HUES64 (cell line): ENCODE measurements around the gene THSD4.
A peak's percentile ranks its signal among the peaks of the same experiment; 100 is the strongest.

ENCODE experiments used
- H3K27ac ChIP-seq: 2 replicates; pipeline ENCODE4 v1.7.0; 2013; ENCODE audit warnings: low read depth, low read length, inconsistent platforms
- H3K27me3 ChIP-seq: 2 replicates; pipeline ENCODE4 v1.6.1; 2013; ENCODE audit warnings: mild to moderate bottlenecking, low read length; ENCODE audit not compliant: insufficient read depth
- H3K36me3 ChIP-seq: 2 replicates; pipeline ENCODE4 v1.6.1; 2013; ENCODE audit warnings: mild to moderate bottlenecking, low read length; ENCODE audit not compliant: insufficient read depth
- H3K4me1 ChIP-seq: 2 replicates; pipeline ENCODE4 v1.6.1; 2013; ENCODE audit warnings: mild to moderate bottlenecking, low read length, moderate library complexity; ENCODE audit not compliant: insufficient read depth
- H3K4me3 ChIP-seq: 2 replicates; pipeline ENCODE4 v1.5.1; 2013; ENCODE audit warnings: mild to moderate bottlenecking, low read length, moderate library complexity
- H3K9ac ChIP-seq: 2 replicates; pipeline ENCODE4 v1.6.1; 2013; ENCODE audit warnings: mild to moderate bottlenecking, low read depth, low read length
- H3K9me3 ChIP-seq: 2 replicates; pipeline ENCODE4 v1.6.1; 2013; ENCODE audit warnings: low read depth, low read length; ENCODE audit not compliant: insufficient read depth
- WGBS: fragments of 150-250, 120-280 bp; methylation state at CpG from one replicate; pipeline ENCODE4 v1.1.7; 2013; ENCODE audit warnings: missing lambda C conversion rate; 5-methylcytosine and 5-hydroxymethylcytosine counted together

THSD4 gene

DNA sequence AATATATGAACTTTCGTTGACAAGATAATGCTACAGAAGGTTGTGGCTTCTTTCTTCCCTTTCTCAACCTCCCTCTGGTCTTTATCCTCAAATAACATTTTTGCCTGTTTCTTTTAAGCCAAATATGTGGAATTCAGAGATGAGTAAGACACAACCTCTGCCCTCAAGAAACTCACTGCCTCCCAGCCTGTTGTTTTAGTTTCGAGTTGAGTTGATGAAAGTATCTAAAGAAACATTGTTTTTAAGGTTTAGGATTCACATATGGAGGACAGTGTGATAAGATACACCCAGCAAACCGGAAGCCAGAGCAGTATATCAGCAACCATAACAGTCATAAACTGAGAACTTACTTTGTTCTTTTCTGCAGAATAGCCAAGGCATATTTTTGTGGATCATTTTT lies 218.6 kb downstream of the THSD4 start:
- Histone ChIP-seq H3K27me3 (no peaks in the 10 kb centered on the region), H3K27ac (no peak overlapping the region), H3K36me3 (no peaks in the 10 kb centered on the region), H3K9me3 (no peaks in the 10 kb centered on the region), H3K4me1 (peaks cover 20% of the 10 kb centered on the region), H3K4me3 (no peak overlapping the region), H3K9ac (no peak overlapping the region)
- 92% methylated on average over 3 of the region's 3 CpGs for WGBS

DNA sequence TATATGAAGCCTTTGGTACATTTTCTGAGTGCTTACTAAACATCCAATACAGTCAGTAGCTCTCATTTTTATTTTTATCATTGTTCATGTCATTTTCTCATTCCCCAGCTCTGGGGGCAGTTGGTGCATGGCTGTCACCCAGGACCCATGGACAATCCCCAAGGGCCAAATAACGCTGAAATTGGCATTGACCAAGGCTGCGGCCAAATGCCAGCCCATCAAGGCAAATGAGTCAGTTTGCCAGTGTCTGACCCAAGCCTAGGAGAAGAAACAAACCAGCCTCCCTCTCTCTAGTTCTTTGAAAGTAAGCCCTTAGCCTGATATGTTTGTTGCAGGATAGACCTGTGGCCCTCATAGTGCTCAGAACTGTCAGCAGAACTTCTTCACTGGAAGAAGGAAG lies 219.2 kb downstream of the THSD4 start:
- Histone ChIP-seq H3K9ac (no peak overlapping the region), H3K9me3 (no peaks in the 10 kb centered on the region), H3K27ac (no peak overlapping the region), H3K36me3 (no peaks in the 10 kb centered on the region), H3K4me3 (no peak overlapping the region), H3K4me1 (peaks cover 20% of the 10 kb centered on the region), H3K27me3 (no peaks in the 10 kb centered on the region)
- WGBS = over 99% methylated on average over 2 of the region's 2 CpGs

DNA sequence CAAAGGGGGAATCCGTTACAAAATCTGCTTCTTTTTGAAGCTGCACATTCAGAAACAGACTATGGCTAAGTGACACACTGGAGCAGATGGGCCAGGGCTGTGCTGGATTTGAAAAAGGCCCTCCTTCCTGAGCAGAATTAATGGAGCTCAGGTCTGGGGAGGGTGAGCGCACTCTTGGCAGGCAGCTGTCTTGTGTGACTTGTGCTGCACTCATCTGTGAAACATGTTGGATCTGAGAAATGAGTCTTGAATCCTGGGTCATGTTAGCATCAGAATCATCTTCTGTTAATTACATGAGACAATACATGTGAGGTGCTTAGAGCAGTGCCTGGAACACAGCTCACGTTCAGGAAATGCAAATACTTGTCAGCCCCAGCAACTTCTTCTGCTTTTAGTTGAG lies 219.6 kb downstream of the THSD4 start:
- no peak overlapping the region for H3K4me3 ChIP-seq
- no peaks in the 10 kb centered on the region for H3K27me3 ChIP-seq
- peaks cover 20% of the 10 kb centered on the region for H3K4me1 ChIP-seq
- H3K9me3 ChIP-seq = no peaks in the 10 kb centered on the region
- no peak overlapping the region for H3K9ac ChIP-seq
- H3K27ac ChIP-seq = no peak overlapping the region
- H3K36me3 ChIP-seq = no peaks in the 10 kb centered on the region
- 88% methylated on average over 3 of the region's 3 CpGs for WGBS

DNA sequence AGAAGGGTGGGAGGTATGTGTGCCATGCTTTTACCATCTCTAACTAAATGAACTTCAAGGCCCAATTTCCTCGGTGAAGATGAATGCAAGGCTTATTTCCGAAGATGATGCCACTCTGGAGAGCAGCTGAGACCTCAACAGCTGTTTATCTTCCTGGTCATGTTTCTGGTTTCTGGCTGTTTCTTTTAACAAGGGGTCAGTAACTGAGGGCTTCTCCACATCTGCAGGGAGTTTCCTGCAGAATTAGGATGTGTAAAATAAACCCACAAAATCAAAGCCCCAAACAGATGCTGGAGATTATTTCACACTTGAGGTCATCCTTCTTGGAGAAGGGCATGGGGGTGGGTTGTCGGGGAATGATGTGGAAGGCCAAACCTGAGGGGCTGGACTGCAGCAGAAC lies 220.3 kb downstream of the THSD4 start:
- no peaks in the 10 kb centered on the region for H3K9me3 ChIP-seq
- WGBS = 97% methylated on average over 3 of the region's 3 CpGs
- no peaks in the 10 kb centered on the region for H3K36me3 ChIP-seq
- peaks cover 20% of the 10 kb centered on the region for H3K4me1 ChIP-seq
- H3K9ac ChIP-seq = no peak overlapping the region
- H3K27me3 ChIP-seq = no peaks in the 10 kb centered on the region
- no peak overlapping the region for H3K27ac ChIP-seq
- no peak overlapping the region for H3K4me3 ChIP-seq

DNA sequence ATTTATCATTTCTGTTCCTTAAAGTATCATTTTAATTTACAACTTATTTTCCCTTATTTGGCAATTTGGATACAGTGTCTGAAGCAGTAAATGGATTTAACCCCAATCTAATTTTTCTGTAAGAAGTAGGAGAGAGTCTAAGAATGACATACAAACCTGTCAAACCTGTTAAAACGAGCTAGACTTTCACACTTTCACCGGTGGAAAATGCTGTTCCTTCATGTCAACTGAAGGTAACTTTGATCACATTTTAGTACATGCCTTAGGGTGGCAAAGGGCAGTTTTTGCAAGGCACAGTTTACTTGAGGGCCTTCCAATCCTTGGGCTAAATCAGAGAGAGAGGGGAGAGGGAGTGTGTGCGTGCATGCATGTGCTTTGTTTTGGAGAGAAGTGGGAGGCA lies 221.4 kb downstream of the THSD4 start:
- 93% methylated on average over 3 of the region's 3 CpGs for WGBS
- no peaks in the 10 kb centered on the region for H3K27me3 ChIP-seq
- H3K27ac ChIP-seq = no peak overlapping the region
- H3K4me1 ChIP-seq = peaks cover 20% of the 10 kb centered on the region
- no peak overlapping the region for H3K9ac ChIP-seq
- no peaks in the 10 kb centered on the region for H3K36me3 ChIP-seq
- no peaks in the 10 kb centered on the region for H3K9me3 ChIP-seq
- H3K4me3 ChIP-seq = no peak overlapping the region

DNA sequence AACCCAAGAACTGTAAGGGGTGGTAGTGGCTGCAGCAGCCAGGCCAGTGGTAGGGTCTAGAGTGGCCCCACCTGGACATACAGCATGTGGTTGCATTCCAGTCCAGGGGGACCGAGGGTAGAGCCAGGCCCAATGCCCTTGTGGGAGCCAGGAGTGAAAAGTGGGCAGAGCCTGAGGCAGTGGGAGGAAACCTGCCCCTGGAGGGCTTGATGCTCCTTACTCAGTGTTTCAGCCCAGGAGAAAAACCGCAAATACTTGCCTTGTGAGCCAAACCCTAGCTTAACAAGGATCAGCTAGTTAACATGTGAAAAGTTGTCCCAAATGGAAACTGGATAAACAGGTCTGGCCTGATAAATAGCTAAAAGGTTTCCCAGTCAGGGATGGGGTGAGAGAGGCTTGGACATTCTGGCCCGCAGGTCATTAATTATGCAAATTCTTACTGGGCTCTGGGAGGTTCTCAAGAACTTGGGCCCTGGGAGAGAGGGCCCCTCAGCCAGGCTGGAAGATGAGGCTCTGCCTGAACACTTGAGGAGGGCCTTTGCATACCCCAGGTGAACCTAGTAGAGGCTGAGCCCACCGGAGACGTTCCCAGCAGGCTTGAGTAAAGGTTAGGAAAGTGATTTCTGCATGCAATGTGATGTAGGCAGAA lies 222.1 kb downstream of the THSD4 start:
- H3K4me1 ChIP-seq = peaks cover 20% of the 10 kb centered on the region
- H3K27ac ChIP-seq = peak overlapping the region; percentile 14; the same call in 1 of the 2 replicates
- 82% methylated on average over 5 of the region's 5 CpGs for WGBS
- no peaks in the 10 kb centered on the region for H3K9me3 ChIP-seq
- no peak overlapping the region for H3K4me3 ChIP-seq
- no peaks in the 10 kb centered on the region for H3K27me3 ChIP-seq
- H3K9ac ChIP-seq = no peak overlapping the region
- H3K36me3 ChIP-seq = no peaks in the 10 kb centered on the region

DNA sequence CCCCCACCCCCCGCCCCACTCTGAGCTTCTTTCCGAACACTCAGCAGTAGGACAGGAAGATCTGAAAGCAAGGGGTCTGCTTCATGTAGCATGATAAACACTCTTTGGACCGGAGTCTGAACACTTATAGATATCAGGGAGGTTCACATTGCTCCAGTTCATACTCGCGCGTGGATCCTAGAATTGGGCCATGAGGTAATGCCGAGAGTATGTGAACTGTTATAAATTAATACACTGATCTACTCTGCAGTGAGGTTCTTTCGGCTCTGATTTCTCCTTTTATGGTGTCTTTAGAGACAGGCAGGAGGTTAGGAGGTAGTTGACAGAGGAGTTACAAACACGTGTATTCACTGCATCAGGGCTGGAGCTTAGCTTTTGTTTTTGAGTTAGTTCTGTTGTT lies 223.0 kb downstream of the THSD4 start:
- H3K36me3 ChIP-seq = no peaks in the 10 kb centered on the region
- H3K4me3 ChIP-seq = no peak overlapping the region
- H3K9me3 ChIP-seq = no peaks in the 10 kb centered on the region
- no peak overlapping the region for H3K27ac ChIP-seq
- peaks cover 20% of the 10 kb centered on the region for H3K4me1 ChIP-seq
- H3K27me3 ChIP-seq = no peaks in the 10 kb centered on the region
- 95% methylated on average over 9 of the region's 9 CpGs for WGBS
- no peak overlapping the region for H3K9ac ChIP-seq

DNA sequence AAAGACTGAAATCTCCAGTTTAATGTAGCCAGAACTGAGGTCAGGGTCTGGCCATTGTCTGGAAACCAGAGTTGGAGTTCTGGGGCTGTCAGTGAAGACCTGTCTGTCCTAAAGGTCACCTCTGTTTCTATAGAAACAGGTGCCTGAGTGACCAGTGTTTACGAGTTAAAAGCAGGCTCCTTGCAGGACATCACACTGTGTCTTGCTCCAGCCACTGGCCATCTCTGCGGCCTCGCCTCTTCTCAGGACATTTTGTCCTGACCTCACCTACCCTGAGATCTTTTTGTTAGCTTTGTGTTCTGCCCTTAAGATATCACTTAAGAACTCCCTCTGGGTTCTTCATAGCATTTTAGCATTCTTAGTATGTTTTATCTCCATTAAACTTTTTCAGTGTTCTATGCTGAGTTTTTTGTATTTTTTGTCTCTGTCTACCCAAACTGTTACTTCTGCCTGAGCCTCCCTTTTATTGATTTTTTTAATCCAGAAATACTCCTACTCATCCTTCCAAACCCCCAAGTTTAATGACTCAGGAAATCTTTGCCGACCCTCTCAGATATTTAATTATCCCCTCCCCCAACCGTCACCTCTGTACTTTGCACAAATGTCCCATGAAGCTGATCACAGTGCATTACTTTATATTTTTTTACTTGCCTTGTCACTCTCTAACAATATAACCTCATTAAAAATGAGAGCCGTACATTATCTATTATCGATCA lies 223.7 kb downstream of the THSD4 start:
- H3K9me3 ChIP-seq = no peaks in the 10 kb centered on the region
- peaks cover 20% of the 10 kb centered on the region for H3K4me1 ChIP-seq
- no peak overlapping the region for H3K27ac ChIP-seq
- no peaks in the 10 kb centered on the region for H3K36me3 ChIP-seq
- H3K9ac ChIP-seq = no peak overlapping the region
- H3K4me3 ChIP-seq = no peak overlapping the region
- WGBS = 92% methylated on average over 6 of the region's 7 CpGs
- H3K27me3 ChIP-seq = no peaks in the 10 kb centered on the region

DNA sequence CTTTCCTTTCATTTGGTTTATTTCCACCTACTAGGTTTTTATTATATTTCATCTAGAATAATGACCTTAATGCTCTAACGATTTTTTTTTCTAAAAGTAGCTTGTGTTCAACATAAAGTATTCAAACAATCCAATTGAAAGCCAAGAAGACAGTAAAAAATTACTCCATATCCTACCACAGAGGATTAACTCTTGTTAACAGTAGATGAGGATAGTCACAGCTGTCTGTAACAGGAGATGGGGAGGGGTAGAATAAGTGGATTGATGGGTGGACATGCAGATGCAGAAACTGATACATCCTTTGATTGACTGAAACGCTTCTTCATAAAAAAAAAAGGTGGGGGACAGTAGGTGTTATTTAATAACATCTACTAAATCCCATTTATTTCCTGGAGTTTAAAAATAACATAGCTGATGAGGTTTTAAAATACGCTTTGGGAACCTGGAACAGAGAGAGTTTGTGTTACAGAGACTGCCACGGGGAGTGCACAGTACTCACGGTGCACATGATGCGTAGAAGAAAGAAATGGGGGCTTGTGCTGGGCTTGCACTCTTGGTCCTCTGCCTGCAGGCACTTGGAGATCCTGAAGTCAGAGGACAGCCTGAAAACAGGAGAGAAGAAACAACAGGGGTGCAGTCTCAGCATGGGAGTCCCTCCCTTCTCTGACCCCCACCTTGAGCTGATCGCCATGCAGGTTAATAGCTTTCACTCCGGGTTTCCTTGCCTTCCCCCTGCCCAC lies 226.7 kb downstream of the THSD4 start:
- no peaks in the 10 kb centered on the region for H3K36me3 ChIP-seq
- H3K27ac ChIP-seq = no peak overlapping the region
- WGBS = 89% methylated on average over 8 of the region's 8 CpGs
- no peak overlapping the region for H3K4me3 ChIP-seq
- no peaks in the 10 kb centered on the region for H3K9me3 ChIP-seq
- no peak overlapping the region for H3K9ac ChIP-seq
- no peaks in the 10 kb centered on the region for H3K27me3 ChIP-seq
- H3K4me1 ChIP-seq = peaks cover 18% of the 10 kb centered on the region

DNA sequence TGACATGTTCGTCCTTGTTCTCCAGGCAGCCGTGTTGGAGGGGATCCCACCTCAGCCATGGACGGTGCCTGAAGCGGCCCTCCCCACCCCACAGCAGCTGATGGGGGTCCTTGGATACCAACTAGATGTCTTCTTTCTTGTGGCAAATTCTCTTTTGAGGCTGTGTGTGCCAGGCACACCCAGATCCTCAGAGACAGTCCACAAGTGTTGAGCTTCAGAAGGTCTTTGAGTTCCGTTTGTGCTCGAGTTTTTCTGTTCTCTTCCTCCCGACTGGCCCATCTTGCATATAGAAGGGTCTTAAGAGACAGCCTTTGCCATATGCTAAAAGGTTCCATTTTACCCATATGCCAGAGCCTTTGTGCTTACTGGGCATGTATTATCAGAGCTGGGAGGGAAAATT lies 227.4 kb downstream of the THSD4 start:
- no peak overlapping the region for H3K4me3 ChIP-seq
- 94% methylated on average over 7 of the region's 7 CpGs for WGBS
- no peaks in the 10 kb centered on the region for H3K27me3 ChIP-seq
- no peak overlapping the region for H3K27ac ChIP-seq
- H3K9me3 ChIP-seq = no peaks in the 10 kb centered on the region
- H3K36me3 ChIP-seq = no peaks in the 10 kb centered on the region
- H3K4me1 ChIP-seq = peaks cover 11% of the 10 kb centered on the region
- no peak overlapping the region for H3K9ac ChIP-seq

DNA sequence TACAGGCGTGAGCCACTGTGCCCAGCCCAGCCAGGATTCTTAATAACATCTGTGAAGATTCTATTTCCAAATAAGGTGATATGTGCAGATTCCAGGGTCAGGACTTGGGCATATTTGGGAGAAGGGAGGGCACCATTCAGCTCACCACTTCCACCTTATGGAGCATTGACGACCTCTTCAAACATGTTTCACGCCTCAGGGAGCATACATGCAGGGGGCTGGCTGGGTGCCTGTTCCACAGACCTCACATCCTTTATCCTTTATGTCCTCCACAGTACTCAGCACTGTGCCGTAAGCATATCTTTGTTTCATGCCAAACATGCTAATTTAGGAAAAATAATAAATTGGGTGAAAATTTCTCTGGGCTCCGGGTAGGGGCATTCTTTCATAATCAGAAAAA lies 229.0 kb downstream of the THSD4 start:
- no peaks in the 10 kb centered on the region for H3K27me3 ChIP-seq
- H3K9me3 ChIP-seq = no peaks in the 10 kb centered on the region
- 95% methylated on average over 5 of the region's 5 CpGs for WGBS
- H3K9ac ChIP-seq = no peak overlapping the region
- H3K4me3 ChIP-seq = no peak overlapping the region
- H3K4me1 ChIP-seq = peaks cover 14% of the 10 kb centered on the region; the same call in 1 of the 2 replicates
- H3K36me3 ChIP-seq = no peaks in the 10 kb centered on the region
- H3K27ac ChIP-seq = no peak overlapping the region
